B cell (primary cell): Measurements from ENCODE around the gene PTPRN2. TPM values are rescaled to one million over a fixed set of nuclear protein-coding genes. Genes with fewer than 3 reads are reported as not detected.

Experiments
- ATAC-seq: fragments of 200-7000 bp; cut with Tn5 transposase; one replicate; pipeline ENCODE4 v1.10.0; 2021; ENCODE audit warnings: low read depth, mild to moderate bottlenecking, moderate number of reproducible peaks, moderate library complexity
- CTCF ChIA-PET: fragments of 350-600 bp; sonication (Branson Sonifier 250); formaldehyde crosslinking; loops from one replicate; lab custom pipeline; 2021; ENCODE audit warnings: antibody characterized with exemption, inconsistent platforms; lab: Charles Lee
- POLR2A ChIA-PET: fragments of 350-600 bp; sonication (Branson Sonifier 250); formaldehyde crosslinking; loops from one replicate; lab custom pipeline; 2021; ENCODE audit warnings: antibody characterized with exemption; lab: Charles Lee
- DNase-seq: peaks from one replicate; pipeline ENCODE4 v3.0.0; 2013
- H2AFZ ChIP-seq: 2 replicates; pipeline ENCODE4 v1.6.1; 2012; ENCODE audit warnings: mild to moderate bottlenecking, low read depth, low read length; ENCODE audit not compliant: insufficient read depth, poor library complexity, severe bottlenecking
- H3K27ac ChIP-seq, 2 donors: 1 replicate in 1 of 2; 2 replicates in 1 of 2; pipeline ENCODE4 v1.5.1; 2012 to 2013; ENCODE audit warnings: low read length in 2 of 2, mild to moderate bottlenecking in 2 of 2, moderate library complexity in 1 of 2
- H3K27me3 ChIP-seq, 4 experiments: fragments of 200-600 bp in 1 of 4; sonication (generic) in 1 of 4; replicated peaks in 1 of 4; 1 replicate in 2 of 4; 2 replicates in 2 of 4; pipeline versions ENCODE4 v1.6.1 to v1.7.0; 2013 to 2016; ENCODE audit warnings: low read length in 3 of 4, mild to moderate bottlenecking in 2 of 4, mixed read lengths in 1 of 4, moderate library complexity in 1 of 4; ENCODE audit not compliant: insufficient read depth in 4 of 4, control insufficient read depth in 3 of 4; ENCODE audit errors: control extremely low read depth in 1 of 4
- H3K36me3 ChIP-seq, 2 experiments: replicated peaks in 1 of 2; 1 replicate in 1 of 2; 2 replicates in 1 of 2; pipeline versions ENCODE4 v1.6.1 to v1.7.1; 2013; ENCODE audit warnings: low read length in 1 of 2; ENCODE audit not compliant: insufficient read depth in 2 of 2, control insufficient read depth in 1 of 2; ENCODE audit errors: control extremely low read depth in 1 of 2, extremely low read depth in 1 of 2
- H3K4me1 ChIP-seq, 2 donors: fragments of 200-600 bp in 1 of 2; sonication (generic) in 1 of 2; 1 replicate in 1 of 2; 2 replicates in 1 of 2; pipeline versions ENCODE4 v1.5.1 to v1.6.1; 2013 to 2017; ENCODE audit warnings: low read length in 2 of 2; ENCODE audit not compliant: control insufficient read depth in 2 of 2, insufficient read depth in 2 of 2
- H3K4me2 ChIP-seq: replicated peaks from 2 replicates; pipeline ENCODE3; 2012; ENCODE audit warnings: mild to moderate bottlenecking, low read depth, low read length; ENCODE audit not compliant: poor library complexity, severe bottlenecking
- H3K4me3 ChIP-seq, 5 experiments: fragments of 200-600 bp in 1 of 5; sonication (generic) in 1 of 5; 1 replicate in 3 of 5; 2 replicates in 2 of 5; pipeline versions ENCODE4 v1.5.1 to v1.7.0; 2011 to 2016; ENCODE audit warnings: low read length in 4 of 5, mild to moderate bottlenecking in 4 of 5, low read depth in 2 of 5, control low read depth in 1 of 5, moderate library complexity in 1 of 5; ENCODE audit not compliant: insufficient read depth in 1 of 5; ENCODE audit errors: control extremely low read depth in 1 of 5, extremely low read depth in 1 of 5
- H3K79me2 ChIP-seq: fragments of 200-600 bp; sonication (generic); one replicate; pipeline ENCODE4 v1.6.0; 2016; ENCODE audit warnings: low read length; ENCODE audit not compliant: control insufficient read depth, insufficient read depth
- H3K9ac ChIP-seq: fragments of 200-600 bp; sonication (generic); 2 replicates; pipeline ENCODE4 v1.6.1; 2017; ENCODE audit warnings: mild to moderate bottlenecking, low read length, moderate library complexity
- H3K9me3 ChIP-seq, 3 donors: one replicate each; pipeline versions ENCODE4 v1.6.1 to v1.7.1; 2013; ENCODE audit warnings: low read length in 2 of 3; ENCODE audit not compliant: control insufficient read depth in 2 of 3, insufficient read depth in 1 of 3; ENCODE audit errors: control extremely low read depth in 1 of 3
- H4K20me1 ChIP-seq: 2 replicates; pipeline ENCODE4 v1.6.0; 2012; ENCODE audit warnings: mild to moderate bottlenecking, low read length; ENCODE audit not compliant: insufficient read depth, control insufficient read depth, poor library complexity, severe bottlenecking
- H3K27ac Mint-ChIP-seq: one replicate; pipeline ENCODE4 v1.8.0; 2021; ENCODE audit warnings: mixed read lengths
- H3K27me3 Mint-ChIP-seq: one replicate; pipeline ENCODE4 v1.8.0; 2021; ENCODE audit warnings: mixed read lengths
- H3K4me1 Mint-ChIP-seq: one replicate; pipeline ENCODE4 v1.8.0; 2021; ENCODE audit warnings: mixed read lengths
- H3K4me3 Mint-ChIP-seq: one replicate; pipeline ENCODE4 v1.8.0; 2021; ENCODE audit warnings: mixed read lengths
- H3K9me3 Mint-ChIP-seq: one replicate; pipeline ENCODE4 v1.8.0; 2022; ENCODE audit warnings: mixed read lengths; ENCODE audit not compliant: insufficient read depth
- CTCF ChIP-seq: fragments of 200-600 bp; IDR thresholded peaks from one replicate; pipeline ENCODE4 v1.8.0; 2022; ENCODE audit warnings: antibody characterized with exemption, mild to moderate bottlenecking
- EZH2 ChIP-seq: IDR thresholded peaks from 2 replicates; pipeline ENCODE4 v1.6.1; 2012; ENCODE audit warnings: borderline replicate concordance, low read depth, mild to moderate bottlenecking, moderate library complexity, low read length; ENCODE audit not compliant: insufficient read depth, poor library complexity, severe bottlenecking
- WGBS: methylation state at CpG from one replicate; pipeline ENCODE4 v1.1.5; 2013; ENCODE audit warnings: missing lambda C conversion rate; ENCODE audit not compliant: insufficient coverage; 5-methylcytosine and 5-hydroxymethylcytosine counted together
- intact Hi-C: fragments of 100-400 bp; cut with micrococcal nuclease; formaldehyde crosslinking; loops from one replicate; pipeline ENCODE4 v1.10.0; 2022
- polyA plus RNA-seq: library from polyadenylated mRNA; depleted of rRNA; stranded (reverse); fragments of >200 nt; gene quantifications from 2 replicates; pipeline ENCODE4 v1.2.3, GENCODE V29; 2012
- total RNA-seq, 2 donors: library from RNA; stranded (reverse); fragments of 120-200 nt in 1 of 2; gene quantifications; 1 replicate in 1 of 2; 2 replicates in 1 of 2; pipeline versions ENCODE4 v1.2.3 to v1.2.4, GENCODE V29; 2013 to 2022

The PTPRN2 gene
- total and polyA plus RNA-seq, 2 donors (not counting 1 experiment from before 2014, with no cell fraction given), result 2.0 to 5.0 TPM

GRCh38 chr7:157909370-157909769 lies 678.3 kb downstream of the PTPRN2 start:
- H3K27me3 ChIP-seq, result no peaks in the 10 kb centered on the region
- Mint-ChIP-seq H3K4me3 (no peak overlapping the region), H3K9me3 (peaks cover 6% of the 10 kb centered on the region), H3K27me3 (no peaks in the 10 kb centered on the region), H3K27ac (no peak overlapping the region), H3K4me1 (no peaks in the 10 kb centered on the region)
- WGBS, result 98% methylated on average over 7 of the region's 8 CpGs
- ATAC-seq, result no peak
- H3K27ac ChIP-seq, result no peak overlapping the region
- no peak overlapping the region for H3K9ac ChIP-seq
- no peak overlapping the region for H3K4me3 ChIP-seq
- no peak overlapping the region for H2AFZ ChIP-seq
- H3K4me2 ChIP-seq, result no peak overlapping the region
- peaks cover 0 to 34% (median 0%) of the 10 kb centered on the region in 3 donors for H3K9me3 ChIP-seq
- no peaks in the 10 kb centered on the region for H4K20me1 ChIP-seq
- intact Hi-C loops, result no loop called here
- DNase-seq, result no peak
- H3K36me3 ChIP-seq, result no peaks in the 10 kb centered on the region
- ChIA-PET CTCF (no interaction called here), POLR2A (no interaction called here)
- H3K79me2 ChIP-seq, result no peaks in the 10 kb centered on the region
- TF ChIP-seq CTCF (no peak), EZH2 (no peak)
- no peaks in the 10 kb centered on the region for H3K4me1 ChIP-seq

GRCh38 chr7:157908006-157908782 lies 679.4 kb downstream of the PTPRN2 start:
- ChIA-PET POLR2A (no interaction called here), CTCF (no interaction called here)
- Mint-ChIP-seq H3K4me1 (no peaks in the 10 kb centered on the region), H3K27me3 (no peaks in the 10 kb centered on the region), H3K9me3 (peaks cover 3% of the 10 kb centered on the region), H3K4me3 (no peak overlapping the region), H3K27ac (no peak overlapping the region)
- Histone ChIP-seq H3K27me3 (no peaks in the 10 kb centered on the region), H3K9me3 (peaks cover 0 to 37% (median 0%) of the 10 kb centered on the region in 3 donors), H3K27ac (no peak overlapping the region), H3K4me3 (no peak overlapping the region), H3K4me2 (no peak overlapping the region), H3K9ac (no peak overlapping the region), H3K36me3 (no peaks in the 10 kb centered on the region), H2AFZ (no peak overlapping the region), H3K4me1 (no peaks in the 10 kb centered on the region), H4K20me1 (no peaks in the 10 kb centered on the region), H3K79me2 (no peaks in the 10 kb centered on the region)
- DNase-seq (no peak), ATAC-seq (no peak)
- TF ChIP-seq CTCF, result no peak
- TF ChIP-seq EZH2, result no peak
- intact Hi-C loops, result no loop called here
- 95% methylated on average over 28 of the region's 31 CpGs for WGBS
